Chondrocyte (in vitro differentiated cells): ENCODE data around the gene IRF2BP2. TPM values are rescaled to one million over a fixed set of nuclear protein-coding genes. Genes with fewer than 3 reads are reported as not detected.
A peak's percentile ranks its signal among the peaks of the same experiment; 100 is the strongest.

Source experiments
- DNase-seq: peaks from one replicate; pipeline ENCODE4 v3.0.0; 2021; ENCODE audit warnings: mixed read lengths, low spot score
- H3K27ac Mint-ChIP-seq: one replicate; pipeline ENCODE4 v1.8.0; 2021; ENCODE audit warnings: mild to moderate bottlenecking, moderate library complexity, mixed read lengths; ENCODE audit not compliant: unreplicated experiment
- H3K27me3 Mint-ChIP-seq: 2 replicates; pipeline ENCODE4 v1.8.0; 2021; ENCODE audit warnings: low read depth, mixed read lengths
- H3K36me3 Mint-ChIP-seq: 2 replicates; pipeline ENCODE4 v1.8.0; 2021; ENCODE audit warnings: low read depth, mixed read lengths
- H3K4me1 Mint-ChIP-seq: 2 replicates; pipeline ENCODE4 v1.8.0; 2021; ENCODE audit warnings: low read depth, mild to moderate bottlenecking, mixed read lengths
- H3K4me3 Mint-ChIP-seq: one replicate; pipeline ENCODE4 v1.8.0; 2021; ENCODE audit warnings: mild to moderate bottlenecking, moderate library complexity, mixed read lengths; ENCODE audit not compliant: unreplicated experiment
- H3K9me3 Mint-ChIP-seq: 2 replicates; pipeline ENCODE4 v1.8.0; 2021; ENCODE audit warnings: low read depth, mixed read lengths
- CTCF ChIP-seq: fragments of 200-600 bp; sonication (generic); IDR thresholded peaks from 2 replicates; pipeline ENCODE4 v1.5.0; 2021; ENCODE audit warnings: antibody characterized with exemption, mild to moderate bottlenecking, moderate library complexity
- total RNA-seq: library from RNA; stranded (reverse); gene quantifications from 3 replicates; pipeline ENCODE4 v1.2.1, GENCODE V29; 2021

The IRF2BP2 gene
- total RNA-seq, 1 donor from 2014 or later = 70.5 TPM

GRCh38 chr1:234627009-234627950 lies 17.3 kb upstream of the IRF2BP2 start:
- H3K36me3 Mint-ChIP-seq = no peaks in the 10 kb centered on the region
- peaks cover 35% of the 10 kb centered on the region for H3K4me1 Mint-ChIP-seq
- peak overlapping the region; percentile 25 for H3K27ac Mint-ChIP-seq
- no peak overlapping the region for H3K4me3 Mint-ChIP-seq
- DNase-seq = no peak
- TF ChIP-seq CTCF = no peak
- H3K27me3 Mint-ChIP-seq = no peaks in the 10 kb centered on the region
- H3K9me3 Mint-ChIP-seq = no peaks in the 10 kb centered on the region

- Mint-ChIP-seq H3K27ac (no peak overlapping the region), H3K36me3 (no peaks in the 10 kb centered on the region), H3K27me3 (no peaks in the 10 kb centered on the region), H3K4me3 (no peak overlapping the region), H3K4me1 (peaks cover 37% of the 10 kb centered on the region), H3K9me3 (no peaks in the 10 kb centered on the region)
- TF ChIP-seq CTCF = no peak
- no peak for DNase-seq
Measured at GRCh38 chr1:234626391-234626790, 16.4 kb upstream of the IRF2BP2 start.

- H3K4me3 Mint-ChIP-seq = no peak overlapping the region
- no peaks in the 10 kb centered on the region for H3K27me3 Mint-ChIP-seq
- DNase-seq = no peak
- no peaks in the 10 kb centered on the region for H3K9me3 Mint-ChIP-seq
- no peak for TF ChIP-seq CTCF
- no peaks in the 10 kb centered on the region for H3K36me3 Mint-ChIP-seq
- H3K4me1 Mint-ChIP-seq = peaks cover 50% of the 10 kb centered on the region
- H3K27ac Mint-ChIP-seq = peak overlapping the region; percentile 80
Measured at GRCh38 chr1:234624724-234625117, 14.7 kb upstream of the IRF2BP2 start.

- peak overlapping the region; percentile 94 for H3K27ac Mint-ChIP-seq
- no peak for DNase-seq
- H3K9me3 Mint-ChIP-seq = no peaks in the 10 kb centered on the region
- H3K4me1 Mint-ChIP-seq = peaks cover 65% of the 10 kb centered on the region
- no peak for TF ChIP-seq CTCF
- H3K4me3 Mint-ChIP-seq = peak overlapping the region; percentile 42
- no peaks in the 10 kb centered on the region for H3K36me3 Mint-ChIP-seq
- no peaks in the 10 kb centered on the region for H3K27me3 Mint-ChIP-seq
Measured at GRCh38 chr1:234621657-234622335, 11.8 kb upstream of the IRF2BP2 start.

- peak overlapping the region; percentile 94 for H3K27ac Mint-ChIP-seq
Measured at GRCh38 chr1:234621127-234621468, 11.1 kb upstream of the IRF2BP2 start.

More at GRCh38 chr1:234621127-234621468, 11.1 kb upstream of the IRF2BP2 start:
- Mint-ChIP-seq H3K4me1 (peaks cover 72% of the 10 kb centered on the region), H3K4me3 (no peak overlapping the region), H3K9me3 (no peaks in the 10 kb centered on the region), H3K36me3 (no peaks in the 10 kb centered on the region), H3K27me3 (no peaks in the 10 kb centered on the region)
- no peak for TF ChIP-seq CTCF
- DNase-seq = no peak
